NK-92 (cell line): ENCODE measurements around the gene KIAA1958.
"Not testable (repeated sequence)": the region's sequence is repeated elsewhere in the genome, so short reads cannot be mapped to it uniquely, and the experiment has no call there.

ENCODE experiments used
- DNase-seq: peaks from one replicate; lab custom pipeline; 2025; ENCODE audit not compliant: unreplicated experiment; lab: John Stamatoyannopoulos, UW

The KIAA1958 gene

GRCh38 chr9:112487799-112488340 is 1.2 kb downstream of the KIAA1958 start:
- no peak for DNase-seq

GRCh38 chr9:112489039-112489546 is 2.5 kb downstream of the KIAA1958 start:
- no peak for DNase-seq

- no peak for DNase-seq
Observed at GRCh38 chr9:112489876-112490666, 3.4 kb downstream of the KIAA1958 start.

GRCh38 chr9:112493393-112494137 is 6.9 kb downstream of the KIAA1958 start:
- DNase-seq, result no peak

GRCh38 chr9:112494153-112494552 is 7.5 kb downstream of the KIAA1958 start:
- DNase-seq, result no peak

- no peak for DNase-seq
Observed at GRCh38 chr9:112495614-112496013, 9.0 kb downstream of the KIAA1958 start.

- no peak for DNase-seq
Observed at GRCh38 chr9:112496074-112496722, 9.6 kb downstream of the KIAA1958 start.

GRCh38 chr9:112500842-112501241 is 14.2 kb downstream of the KIAA1958 start:
- DNase-seq, result no peak

GRCh38 chr9:112501287-112501686 is 14.7 kb downstream of the KIAA1958 start:
- no peak for DNase-seq

GRCh38 chr9:112502175-112502946 is 15.7 kb downstream of the KIAA1958 start:
- DNase-seq, result no peak

- no peak for DNase-seq
Observed at GRCh38 chr9:112503170-112503569, 16.5 kb downstream of the KIAA1958 start.

- no peak for DNase-seq
Observed at GRCh38 chr9:112505086-112505485, 18.5 kb downstream of the KIAA1958 start.

- no peak for DNase-seq
Observed at GRCh38 chr9:112505607-112506006, 19.0 kb downstream of the KIAA1958 start.

- DNase-seq, result no peak
Observed at GRCh38 chr9:112506571-112506970, 19.9 kb downstream of the KIAA1958 start.

- DNase-seq, result no peak
Observed at GRCh38 chr9:112507001-112507680, 20.5 kb downstream of the KIAA1958 start.

- no peak for DNase-seq
Observed at GRCh38 chr9:112508377-112508776, 21.8 kb downstream of the KIAA1958 start.

GRCh38 chr9:112512377-112512776 is 25.8 kb downstream of the KIAA1958 start:
- not testable (repeated sequence) for DNase-seq

- no peak for DNase-seq
Observed at GRCh38 chr9:112516769-112517168, 30.1 kb downstream of the KIAA1958 start.

- DNase-seq, result no peak
Observed at GRCh38 chr9:112520069-112520468, 33.4 kb downstream of the KIAA1958 start.

- no peak for DNase-seq
Observed at GRCh38 chr9:112520656-112521055, 34.0 kb downstream of the KIAA1958 start.
